Activated CD4-positive, alpha-beta T cell treated with anti-CD3 and anti-CD28 coated beads, Interleukin-10, Interleukin-2, amounts not matched to agents 100 ng/mL and 50 ng/mL, durations not matched to agents 16 hours and 8 hours (primary cell): ENCODE measurements around the gene ZFP36L2.

Experiments used
- DNase-seq: peaks from one replicate; pipeline ENCODE4 v3.0.0-alpha.2; 2020

The ZFP36L2 gene

GRCh38 chr2:43246641-43247040 lies 20.2 kb upstream of the ZFP36L2 start:
- DNase-seq = no peak

DNA sequence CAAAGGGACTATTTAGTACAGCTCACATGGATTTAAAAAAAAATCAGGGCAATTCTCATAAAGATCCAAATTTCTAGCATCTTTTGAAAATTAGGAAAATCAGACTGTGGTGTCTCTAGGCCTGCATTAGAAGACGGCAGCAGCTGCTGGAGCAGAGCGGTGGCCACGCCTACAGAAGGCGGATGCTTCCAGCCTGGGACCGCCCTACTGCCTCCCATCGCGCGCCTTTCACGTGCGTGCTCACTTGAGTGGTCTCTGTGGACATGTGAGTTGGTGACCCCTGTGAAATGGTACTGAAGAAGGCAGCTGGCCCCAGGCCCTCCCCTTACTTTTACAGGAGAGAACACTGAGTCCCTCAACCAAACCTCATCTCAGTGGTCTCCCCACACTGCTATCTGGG lies 15.2 kb upstream of the ZFP36L2 start:
- no peak for DNase-seq

GRCh38 chr2:43240766-43241150 lies 14.4 kb upstream of the ZFP36L2 start:
- no peak for DNase-seq

- no peak for DNase-seq
These were observed 13.8 kb upstream of the ZFP36L2 start for GRCh38 chr2:43239981-43240765.

DNA sequence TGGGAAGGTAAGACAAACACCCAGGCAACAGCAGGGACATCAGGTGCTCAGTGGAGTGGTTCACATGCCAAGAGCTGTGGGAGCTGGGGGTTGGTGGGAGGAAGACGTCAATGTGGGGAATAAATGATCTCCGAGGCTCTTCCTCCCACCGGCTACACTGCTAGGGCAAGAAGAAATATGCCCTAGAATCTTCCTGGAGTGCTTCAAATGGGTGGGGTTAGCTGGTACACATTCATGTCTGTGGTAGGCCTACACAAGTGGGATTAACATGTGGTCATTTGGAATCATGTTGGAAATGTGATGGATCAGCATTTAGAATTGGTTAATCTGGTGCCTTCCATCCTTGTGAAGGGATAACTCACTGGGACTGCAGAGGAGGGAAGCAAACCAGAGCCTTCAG lies 12.4 kb upstream of the ZFP36L2 start:
- DNase-seq = no peak

- DNase-seq = no peak
These were observed 11.8 kb upstream of the ZFP36L2 start for GRCh38 chr2:43238176-43238575.

DNA sequence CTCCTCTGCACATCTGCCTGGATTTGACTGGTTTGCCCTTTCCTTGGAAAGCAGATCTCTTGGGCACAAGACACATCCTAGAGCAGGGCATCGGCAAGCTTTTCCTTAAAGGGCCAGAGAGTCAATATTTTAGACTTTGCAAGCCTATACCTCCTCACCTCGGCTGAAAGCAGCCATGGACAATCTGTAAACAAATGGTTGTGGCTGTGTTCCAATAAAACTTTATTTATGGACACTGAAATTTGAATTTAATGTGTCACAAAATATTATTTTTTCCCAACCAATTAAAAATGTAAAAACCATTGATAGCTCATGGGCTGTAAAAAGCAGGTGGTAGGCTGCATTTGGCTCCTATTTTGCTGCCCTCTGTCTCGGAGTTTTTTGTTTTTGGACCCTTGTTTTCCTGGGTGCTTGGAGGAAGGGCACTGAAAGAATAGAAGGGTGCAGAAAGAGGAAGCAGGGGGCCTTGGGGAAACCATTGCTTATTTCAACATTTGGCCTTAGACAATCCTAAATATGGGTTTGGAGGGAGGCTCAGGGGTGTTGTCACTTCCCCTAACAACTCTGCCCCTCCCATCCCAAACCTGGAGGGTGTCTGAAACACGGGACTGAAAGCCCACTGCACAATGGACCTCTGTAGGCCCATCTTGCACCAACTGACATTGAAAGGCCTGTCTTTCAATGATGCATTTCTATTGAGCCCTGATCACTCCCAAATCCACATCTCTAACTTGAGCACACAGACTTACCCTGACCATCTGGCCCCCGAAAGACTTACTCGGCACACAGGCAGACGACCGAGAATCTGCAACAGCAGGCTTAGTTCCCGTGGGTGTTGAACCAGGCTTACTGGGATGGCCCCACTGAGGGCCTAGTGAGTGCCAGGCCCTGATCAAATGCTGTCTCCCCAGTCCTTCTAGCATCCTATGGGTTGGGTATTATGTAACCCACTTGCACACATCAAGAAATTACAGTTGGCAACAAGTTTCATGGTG lies 7.1 kb upstream of the ZFP36L2 start:
- no peak for DNase-seq

DNA sequence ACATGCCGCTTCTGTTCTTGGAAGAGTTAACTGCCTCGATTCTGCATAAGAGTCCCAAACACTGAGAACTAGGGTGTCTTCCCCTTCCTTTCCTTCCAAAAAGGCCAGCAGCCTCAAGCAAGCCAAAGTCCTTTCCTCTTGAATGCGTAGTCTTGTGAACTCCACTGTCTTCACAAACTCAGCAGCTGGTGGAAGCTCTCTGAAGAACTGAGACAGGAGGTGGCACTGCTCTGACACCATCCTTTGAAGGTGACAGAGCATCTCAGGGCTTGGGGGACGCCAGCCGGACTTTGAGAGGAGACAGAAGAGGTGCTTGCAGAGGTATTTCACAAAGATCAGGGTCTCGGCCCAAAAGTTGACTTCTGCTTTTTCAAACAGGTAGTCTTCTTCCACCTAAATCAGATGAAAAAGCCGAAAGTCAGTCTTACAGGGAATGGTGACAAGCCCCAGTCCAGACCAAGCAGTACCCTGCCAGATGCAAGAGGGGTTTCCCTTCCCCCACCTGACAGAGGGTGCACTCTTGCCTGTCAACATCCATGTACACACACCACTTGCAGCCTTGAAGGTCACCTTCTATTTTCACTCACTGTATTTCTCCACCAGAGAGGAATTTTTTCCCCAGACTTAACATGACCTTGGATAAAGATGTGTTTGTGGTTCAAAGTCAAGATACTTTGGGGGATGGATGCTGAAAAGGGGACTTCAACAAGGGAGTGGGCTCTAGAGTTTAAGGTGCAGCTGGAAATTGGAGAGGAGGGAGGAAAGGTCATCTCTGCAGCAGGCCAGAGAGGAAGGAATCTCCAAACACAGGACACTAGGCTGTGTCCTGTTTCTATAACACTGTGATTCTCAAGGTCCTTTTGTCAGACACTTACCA lies 4.8 kb upstream of the ZFP36L2 start:
- DNase-seq = no peak

DNA sequence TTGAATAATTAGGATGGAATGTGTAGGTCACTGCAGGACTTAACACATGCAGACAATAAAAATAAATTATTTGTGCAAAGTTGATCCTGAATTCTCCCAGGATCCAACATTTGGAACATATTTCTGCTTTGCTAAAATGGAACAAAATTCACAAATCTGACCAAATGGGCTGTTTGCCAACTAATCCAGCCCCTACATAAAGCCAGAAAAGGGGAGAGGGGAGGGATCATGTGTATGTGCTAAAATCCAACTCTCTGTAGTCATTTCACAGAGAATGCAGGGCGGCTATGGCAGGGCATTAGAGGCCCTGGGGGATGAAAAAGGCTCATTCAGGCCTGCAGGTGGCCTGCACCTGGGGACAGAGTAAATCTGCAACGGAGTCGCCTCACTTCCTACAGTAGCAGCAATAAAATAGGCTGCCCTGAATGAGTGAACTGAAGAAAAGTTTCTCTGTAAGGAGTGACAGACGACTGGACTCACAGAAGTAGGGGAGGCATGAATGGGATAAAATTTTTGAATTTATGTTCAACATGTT lies 4.0 kb upstream of the ZFP36L2 start:
- DNase-seq = no peak

DNA sequence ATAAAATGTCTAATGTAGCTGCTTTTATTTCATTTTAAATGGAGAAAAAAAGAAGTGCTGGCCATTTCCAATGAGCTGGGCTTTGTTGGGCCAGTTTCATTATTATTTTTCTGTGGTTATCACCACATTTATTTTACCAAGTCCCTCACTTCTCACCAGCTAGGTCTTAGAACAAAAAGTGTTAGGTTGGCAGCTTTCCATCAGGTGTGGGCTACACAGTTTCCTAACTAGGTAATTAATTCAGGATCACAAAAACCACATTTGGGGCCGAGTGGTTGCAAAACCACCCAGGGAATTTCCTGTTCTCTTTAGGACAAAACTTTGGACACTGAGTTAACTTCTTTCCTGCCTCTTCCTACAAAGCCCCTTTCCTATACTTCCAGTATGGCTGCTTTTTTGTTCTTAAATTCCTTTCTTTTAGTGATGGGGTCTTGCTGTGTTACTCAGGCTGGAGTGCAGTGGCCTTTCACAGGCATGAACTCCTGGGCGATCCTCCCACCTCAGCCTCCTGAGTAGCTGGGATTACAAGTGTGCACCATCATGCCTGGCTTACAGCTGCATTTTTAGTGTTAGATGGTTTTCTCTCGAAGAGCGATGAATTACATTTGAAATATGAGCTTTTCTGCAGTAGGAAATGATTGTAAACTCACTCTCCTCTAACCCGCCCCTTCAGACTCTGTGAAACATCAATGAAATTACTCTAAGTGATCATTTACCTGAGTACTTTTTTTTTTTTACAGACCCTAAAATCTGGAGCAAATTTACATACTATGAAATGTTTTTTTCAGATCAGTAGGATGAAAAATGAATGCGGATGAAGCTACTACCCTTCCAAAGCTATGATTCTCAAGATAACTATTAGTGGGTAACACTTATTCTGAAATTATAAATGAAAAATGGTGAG lies 2.6 kb upstream of the ZFP36L2 start:
- peak; percentile 24 for DNase-seq

DNA sequence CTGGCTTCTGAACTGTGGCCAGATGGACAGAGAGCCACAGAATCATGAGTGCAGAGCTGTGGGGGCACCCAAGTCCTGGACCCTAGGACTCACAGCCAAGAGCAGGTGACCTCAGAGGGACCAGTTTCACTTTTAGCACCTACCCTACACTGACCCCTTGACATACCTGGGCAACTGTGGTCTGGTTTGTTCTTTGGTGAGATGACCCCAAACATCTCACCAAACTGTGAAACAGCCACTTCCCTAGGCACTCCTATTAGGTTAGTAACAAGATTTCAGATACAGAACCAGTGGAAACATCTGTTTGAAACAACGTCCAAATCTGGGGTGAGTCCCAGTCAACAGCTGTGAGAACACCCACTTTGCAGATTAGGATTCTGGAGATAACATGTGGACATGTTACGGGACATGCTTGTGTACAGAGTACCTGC lies 1.9 kb upstream of the ZFP36L2 start:
- DNase-seq = peak; percentile 16

DNA sequence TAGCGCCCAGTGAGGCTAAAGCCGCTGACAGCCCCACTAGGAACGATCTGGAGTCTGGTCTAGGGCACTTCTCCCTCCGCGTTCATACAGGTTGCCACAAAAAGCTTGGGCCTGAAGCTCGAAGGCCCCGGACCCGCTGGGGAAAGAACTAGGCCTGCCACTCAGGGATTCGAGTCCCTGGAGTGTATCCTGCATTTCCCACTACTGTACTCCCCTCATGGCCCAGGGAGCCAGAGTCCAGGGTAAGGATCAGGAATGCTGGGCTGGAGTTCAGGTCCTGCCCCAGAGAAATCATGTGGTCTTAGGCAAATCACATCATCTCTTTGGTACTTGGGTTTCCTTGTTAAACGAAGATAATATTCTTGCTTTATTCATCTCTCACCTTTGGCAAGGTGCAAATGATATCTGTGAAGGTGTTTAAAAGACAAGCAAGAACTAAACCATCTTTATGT lies 1.4 kb upstream of the ZFP36L2 start:
- no peak for DNase-seq

- peak; percentile 76 for DNase-seq
These were observed 786 bp upstream of the ZFP36L2 start for GRCh38 chr2:43226955-43227829.

- peak; percentile 78 for DNase-seq
These were observed 433 bp downstream of the ZFP36L2 start for GRCh38 chr2:43225788-43226557.

DNA sequence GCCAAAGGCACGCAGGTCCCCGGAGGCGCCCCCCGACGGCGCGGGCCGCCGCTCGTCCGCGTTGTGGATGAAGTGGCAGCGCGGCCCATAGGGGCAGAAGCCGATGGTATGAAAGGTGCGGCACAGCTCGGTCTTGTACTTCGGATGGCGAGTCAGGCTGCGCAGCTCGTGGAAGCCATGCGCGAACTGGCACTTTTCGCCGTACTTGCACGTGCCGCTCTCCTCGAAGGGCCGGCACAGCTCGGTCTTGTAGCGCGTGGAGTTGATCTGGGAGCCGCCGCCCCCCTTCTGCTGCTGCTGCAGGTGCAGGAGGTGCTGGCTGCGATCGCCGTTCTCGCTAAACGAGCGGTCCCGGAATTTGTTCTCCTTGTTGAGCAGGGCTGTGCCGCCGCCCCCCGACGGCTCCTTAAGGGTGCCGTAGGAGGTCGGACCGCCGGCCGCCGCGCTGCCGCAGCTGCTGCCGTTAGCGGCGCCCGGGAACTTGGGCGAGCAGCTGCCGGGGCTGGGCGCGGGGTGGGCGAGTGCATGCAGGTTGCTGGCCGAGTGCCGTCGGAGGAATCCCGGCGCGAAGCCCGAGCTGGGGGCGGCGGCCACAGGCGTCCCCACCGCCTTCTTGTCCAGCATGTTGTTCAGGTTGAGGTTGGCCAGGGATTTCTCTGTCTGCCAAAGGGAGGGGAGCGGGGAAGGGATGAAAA lies 1.2 kb downstream of the ZFP36L2 start:
- peak; percentile 67 for DNase-seq

DNA sequence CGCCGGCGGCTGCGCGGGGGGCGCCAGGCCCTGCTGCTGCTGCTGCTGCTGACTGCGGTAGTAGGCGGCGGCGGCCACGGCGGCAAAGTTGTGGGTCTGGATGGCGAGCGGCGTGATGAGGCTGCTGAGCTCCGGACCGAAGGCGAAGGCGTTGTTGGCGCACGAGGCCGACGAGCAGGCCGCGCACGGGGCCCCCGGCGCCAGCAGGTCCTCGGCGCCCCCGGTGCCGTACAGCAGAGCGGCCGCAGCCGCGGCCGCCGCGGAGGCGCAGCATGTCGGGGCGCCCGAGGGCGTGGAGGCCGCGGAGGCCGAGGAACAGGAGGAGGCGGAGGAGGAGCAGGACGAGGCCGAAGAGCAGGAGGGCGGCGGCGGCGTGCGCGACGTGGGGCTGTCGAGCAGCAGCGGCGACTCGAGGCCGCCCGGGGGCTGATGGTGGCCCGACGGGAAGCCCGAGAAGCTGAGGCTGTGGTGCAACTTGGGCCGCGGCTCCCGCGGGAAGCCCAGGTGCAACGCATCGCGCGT lies 1.8 kb downstream of the ZFP36L2 start:
- DNase-seq = peak; percentile 50

DNA sequence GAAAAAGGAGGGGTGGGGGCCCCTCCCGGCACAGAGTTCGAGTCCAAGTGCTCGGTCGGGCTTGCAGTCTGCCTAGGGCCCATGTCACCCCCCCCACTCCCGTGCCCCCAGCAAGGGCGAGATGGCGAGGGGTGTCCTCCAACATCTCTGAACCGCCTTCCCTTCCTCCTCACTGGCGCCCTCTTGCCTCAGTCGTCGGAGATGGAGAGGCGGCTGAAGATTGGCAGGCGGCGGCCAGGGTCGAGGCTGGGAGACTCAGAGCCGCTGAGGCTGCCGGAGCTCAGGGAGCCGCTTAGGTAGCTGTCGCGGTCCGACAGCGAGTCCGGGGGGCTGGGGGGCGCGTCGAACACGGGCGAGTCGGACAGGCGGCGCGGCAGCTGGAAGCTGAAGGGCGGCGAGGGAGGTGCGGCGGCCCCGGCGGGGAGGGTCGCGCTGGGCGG lies 2.3 kb downstream of the ZFP36L2 start:
- DNase-seq = peak; percentile 87

DNA sequence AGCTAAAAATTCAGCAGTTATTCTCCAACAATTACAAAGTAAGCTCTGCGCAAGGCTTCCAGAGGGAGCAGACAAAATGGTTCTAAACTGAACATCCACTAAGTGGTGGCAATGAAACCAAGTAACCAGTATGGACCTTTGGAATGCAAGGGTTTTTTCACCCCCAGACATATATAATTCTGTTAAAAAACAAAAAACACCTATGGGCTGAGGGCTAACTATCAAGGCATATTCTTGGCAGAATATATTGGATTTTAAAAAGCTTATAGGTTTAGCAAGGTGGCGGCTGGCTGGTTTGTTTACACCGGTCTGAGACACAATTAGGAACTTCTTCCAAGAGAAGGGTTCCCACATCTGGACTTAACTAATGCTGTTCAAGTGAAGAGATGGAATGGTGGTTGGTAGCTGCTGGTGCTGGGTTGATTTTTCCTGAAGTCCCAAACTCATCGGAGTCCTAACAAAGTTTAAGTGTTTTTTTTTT lies 2.8 kb downstream of the ZFP36L2 start:
- no peak for DNase-seq
